Spleen (tissue), 11 donors: ENCODE measurements around the gene IL3RA. TPM values are rescaled to one million over a fixed set of nuclear protein-coding genes. Genes with fewer than 3 reads are reported as not detected.
"Not testable (repeated sequence)": the region's sequence is repeated elsewhere in the genome, so short reads cannot be mapped to it uniquely, and the experiment has no call there.

Experiments
- DNase-seq: peaks from one replicate; pipeline ENCODE4 v3.0.0-alpha.2; 2020
- H3K27ac ChIP-seq, 8 donors: fragments of 200-600 bp; sonication (generic) in 7 of 8; 1 replicate in 4 of 8; 2 replicates in 4 of 8; pipeline versions ENCODE4 v1.5.0 to v1.8.0; 2016 to 2021; ENCODE audit warnings: inconsistent platforms in 4 of 8, mild to moderate bottlenecking in 4 of 8, moderate library complexity in 1 of 8
- H3K27me3 ChIP-seq, 7 donors: fragments of 200-600 bp; sonication (generic) in 6 of 7; replicated peaks in 1 of 7; 1 replicate in 4 of 7; 2 replicates in 3 of 7; pipeline versions ENCODE4 v1.5.0 to v1.8.0; 2016 to 2021; ENCODE audit warnings: inconsistent platforms in 3 of 7, mild to moderate bottlenecking in 1 of 7
- H3K36me3 ChIP-seq, 6 donors: fragments of 200-600 bp; sonication (generic) in 5 of 6; 1 replicate in 4 of 6; 2 replicates in 2 of 6; pipeline versions ENCODE4 v1.5.0 to v1.8.0; 2016 to 2021; ENCODE audit warnings: inconsistent platforms in 2 of 6
- H3K4me1 ChIP-seq, 6 donors: fragments of 200-600 bp; sonication (generic) in 5 of 6; 1 replicate in 3 of 6; 2 replicates in 3 of 6; pipeline versions ENCODE4 v1.5.0 to v1.8.0; 2016 to 2021; ENCODE audit warnings: inconsistent platforms in 3 of 6
- H3K4me3 ChIP-seq, 8 donors: fragments of 200-600 bp; sonication (generic) in 7 of 8; 1 replicate in 4 of 8; 2 replicates in 4 of 8; pipeline versions ENCODE4 v1.5.0 to v1.8.0; 2016 to 2021; ENCODE audit warnings: inconsistent platforms in 4 of 8, mild to moderate bottlenecking in 4 of 8, moderate library complexity in 2 of 8
- H3K9me3 ChIP-seq, 8 donors: fragments of 200-600 bp; sonication (generic) in 7 of 8; 1 replicate in 4 of 8; 2 replicates in 4 of 8; pipeline versions ENCODE4 v1.5.0 to v1.8.0; 2016 to 2021; ENCODE audit warnings: inconsistent platforms in 4 of 8
- CTCF ChIP-seq, 11 experiments: fragments of 200-600 bp in 7 of 11; fragments of 450-650 bp in 4 of 11; sonication (generic) in 4 of 11; IDR thresholded peaks in 8 of 11; conservative IDR thresholded peaks in 3 of 11; 1 replicate in 7 of 11; 2 replicates in 4 of 11; pipeline versions ENCODE4 v1.4.0 to v1.8.0; 2016 to 2021; ENCODE audit warnings: antibody characterized with exemption in 11 of 11, inconsistent platforms in 4 of 11, mild to moderate bottlenecking in 1 of 11
- POLR2A ChIP-seq, 3 donors: fragments of 450-650 bp; IDR thresholded peaks; one replicate each; pipeline ENCODE4 v1.5.1; 2017; ENCODE audit warnings: antibody characterized with exemption in 3 of 3, mild to moderate bottlenecking in 1 of 3
- POLR2AphosphoS5 ChIP-seq, 3 donors: sonication (generic); formaldehyde crosslinking; IDR thresholded peaks; one replicate each; pipeline ENCODE4 v1.5.1; 2017; ENCODE audit warnings: antibody characterized with exemption in 3 of 3
- WGBS, 5 donors: extraction: QIAGEN DNeasy Blood & Tissue Kit in 3 of 5; methylation state at CpG; one replicate each; pipeline versions ENCODE4 v1.1.5 to v1.1.7; 2013 to 2018; 5-methylcytosine and 5-hydroxymethylcytosine counted together
- intact Hi-C: fragments of 100-400 bp; cut with DNase I; formaldehyde crosslinking; loops from one replicate; pipeline ENCODE4 v1.15.0; 2023; ENCODE audit warnings: low total_unique reads
- polyA plus RNA-seq, 3 donors: library from polyadenylated mRNA; stranded (reverse); fragments of 200-250 nt; gene quantifications; one replicate each; pipeline ENCODE4 v1.2.1, GENCODE V29; 2013
- total RNA-seq, 7 donors: library from RNA; depleted of rRNA in 3 of 7; stranded (reverse); fragments of >200 nt in 3 of 7; fragmentation: NEBNext Ultra II Directional in 4 of 7; extraction: Animal tissue kit (Norgen Biotek cat#: 25700) in 4 of 7; gene quantifications; one replicate each; pipeline versions ENCODE4 v1.1.0 to v1.2.1, GENCODE V29; 2016 to 2021
- donor health status: healthy with polysubstance abuse.
- donor health status: DM: no; HTN: no; CAD: no; lungs with moderate emphysema.
- donor health status: DM: no; HTN: no; CAD: no.
- donor health status: Bipolar disorder and iron deficiency.
- donor health status: healthy.
- donor health status: DM: no; HTN: no; CAD: no.
- donor health status: DM: yes; HTN: yes; CAD: no.

Gene IL3RA
- total and polyA plus RNA-seq, 10 donors, result 2.4 to 11.2 (median 7.0) TPM

- DNase-seq, result no peak
- intact Hi-C loops, result no loop called here
- Histone ChIP-seq H3K4me1 (peaks cover 0 to 56% (median 8%) of the 10 kb centered on the region in 6 donors), H3K27ac (no peak overlapping the region), H3K4me3 (no peak overlapping the region), H3K27me3 (peaks cover 0 to 25% (median 0%) of the 10 kb centered on the region in 7 donors), H3K36me3 (no peaks in the 10 kb centered on the region), H3K9me3 (no peaks in the 10 kb centered on the region)
- no peak for TF ChIP-seq POLR2A (IDR thresholded peaks at IDR 0.05)
- TF ChIP-seq CTCF (IDR thresholded peaks at IDR 0.05 in 8 of 11, conservative IDR thresholded peaks at IDR 0.05 in 3 of 11), result no peak
- TF ChIP-seq POLR2AphosphoS5 (IDR thresholded peaks at IDR 0.05), result no peak
- WGBS, 5 donors, result 52 to 77% (median 62%) methylated on average over 18 of the region's 18 CpGs
Observed at GRCh38 chrX:1327651-1328304, 8.8 kb upstream of the IL3RA start.

- no peak for TF ChIP-seq POLR2A (IDR thresholded peaks at IDR 0.05)
- TF ChIP-seq CTCF (IDR thresholded peaks at IDR 0.05 in 8 of 11, conservative IDR thresholded peaks at IDR 0.05 in 3 of 11), result no peak
- TF ChIP-seq POLR2AphosphoS5 (IDR thresholded peaks at IDR 0.05), result no peak
- Histone ChIP-seq H3K27me3 (peaks cover 0 to 25% (median 0%) of the 10 kb centered on the region in 7 donors), H3K36me3 (no peaks in the 10 kb centered on the region), H3K4me1 (peaks cover 0 to 67% (median 11%) of the 10 kb centered on the region in 6 donors), H3K4me3 (no peak overlapping the region), H3K9me3 (no peaks in the 10 kb centered on the region), H3K27ac (no peak overlapping the region)
- intact Hi-C loops, result no loop called here
- WGBS, 5 donors, result 33 to 51% (median 46%) methylated on average over 12 of the region's 12 CpGs
- DNase-seq, result no peak
Observed at GRCh38 chrX:1330605-1331004, 6.0 kb upstream of the IL3RA start.

- H3K36me3 ChIP-seq, DNase-seq, intact Hi-C loops, H3K9me3 ChIP-seq, H3K4me3 ChIP-seq: not testable (repeated sequence)
- Histone ChIP-seq H3K4me1 (peaks cover 0 to 81% (median 25%) of the 10 kb centered on the region in 6 donors), H3K27ac (peak overlapping the region in 4 of 8 donors; percentile 48 to 86 (median 72)), H3K27me3 (peaks cover 0 to 25% (median 0%) of the 10 kb centered on the region in 7 donors)
- WGBS, 5 donors, result 76 to 94% (median 86%) methylated on average over 4 of the region's 4 CpGs
Observed at GRCh38 chrX:1332433-1332832, 4.2 kb upstream of the IL3RA start.

GRCh38 chrX:1334854-1335253 lies 1.7 kb upstream of the IL3RA start:
- H3K9me3 ChIP-seq, result peaks cover 0 to 14% (median 10%) of the 10 kb centered on the region in 8 donors
- H3K4me3 ChIP-seq, result no peak overlapping the region
- H3K27ac ChIP-seq, result peak overlapping the region in 3 of 8 donors; percentile 36 to 86 (median 65)
- TF ChIP-seq POLR2A (IDR thresholded peaks at IDR 0.05), result no peak
- TF ChIP-seq CTCF (IDR thresholded peaks at IDR 0.05 in 8 of 11, conservative IDR thresholded peaks at IDR 0.05 in 3 of 11), result no peak
- TF ChIP-seq POLR2AphosphoS5 (IDR thresholded peaks at IDR 0.05), result no peak
- DNase-seq, result no peak
- intact Hi-C loops, result no loop called here
- H3K27me3 ChIP-seq, result peaks cover 0 to 25% (median 0%) of the 10 kb centered on the region in 7 donors
- WGBS, 5 donors, result 74 to 88% (median 75%) methylated on average over 10 of the region's 10 CpGs
- H3K36me3 ChIP-seq, result no peaks in the 10 kb centered on the region
- peaks cover 0 to 77% (median 25%) of the 10 kb centered on the region in 6 donors for H3K4me1 ChIP-seq
